ENCODE data around the gene CFC1B. TPM values are rescaled to one million over a fixed set of nuclear protein-coding genes. Genes with fewer than 3 reads are reported as not detected.
"Not testable (repeated sequence)": the region's sequence is repeated elsewhere in the genome, so short reads cannot be mapped to it uniquely, and the experiment has no call there.

The CFC1B gene
- total RNA-seq, 1 experiment from 2014 or later, result not detected

DNA sequence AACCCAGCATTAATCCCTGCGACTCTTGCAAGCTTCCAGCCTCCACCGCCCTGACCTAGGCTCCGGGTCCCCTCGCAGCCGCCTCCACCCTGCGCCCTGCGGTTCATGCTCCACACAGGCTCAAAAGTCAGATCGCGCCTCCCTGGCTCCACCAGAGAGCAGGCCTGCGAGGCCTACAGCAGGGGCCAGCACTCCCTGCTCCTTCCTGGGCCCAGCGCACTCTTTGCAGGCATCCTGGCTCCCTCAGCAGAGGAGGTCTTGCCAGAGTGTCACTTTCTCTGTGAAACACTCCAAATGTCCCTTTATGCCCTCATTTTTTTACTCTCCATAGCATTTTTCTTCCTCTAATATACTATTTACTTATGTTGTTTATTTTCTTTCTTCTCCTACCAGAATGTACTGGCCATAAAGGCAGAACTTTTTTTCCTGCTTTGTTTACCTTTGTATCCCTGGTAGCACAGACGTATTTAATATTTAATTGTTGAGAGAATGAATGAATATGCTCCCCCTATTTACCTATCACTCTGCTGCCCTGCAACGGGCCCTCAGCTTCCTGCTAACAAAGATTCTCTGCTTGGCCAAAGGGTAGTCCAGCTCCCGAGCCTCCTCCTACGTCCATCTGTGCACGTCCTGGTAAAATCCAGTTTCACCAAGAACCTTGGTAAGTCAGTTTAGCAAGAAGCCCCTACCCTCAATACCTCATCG, 9.1 kb upstream of the CFC1B start:
- intact Hi-C loops (cut with micrococcal nuclease); POLR2A ChIA-PET; ATAC-seq: not testable (repeated sequence)

DNA sequence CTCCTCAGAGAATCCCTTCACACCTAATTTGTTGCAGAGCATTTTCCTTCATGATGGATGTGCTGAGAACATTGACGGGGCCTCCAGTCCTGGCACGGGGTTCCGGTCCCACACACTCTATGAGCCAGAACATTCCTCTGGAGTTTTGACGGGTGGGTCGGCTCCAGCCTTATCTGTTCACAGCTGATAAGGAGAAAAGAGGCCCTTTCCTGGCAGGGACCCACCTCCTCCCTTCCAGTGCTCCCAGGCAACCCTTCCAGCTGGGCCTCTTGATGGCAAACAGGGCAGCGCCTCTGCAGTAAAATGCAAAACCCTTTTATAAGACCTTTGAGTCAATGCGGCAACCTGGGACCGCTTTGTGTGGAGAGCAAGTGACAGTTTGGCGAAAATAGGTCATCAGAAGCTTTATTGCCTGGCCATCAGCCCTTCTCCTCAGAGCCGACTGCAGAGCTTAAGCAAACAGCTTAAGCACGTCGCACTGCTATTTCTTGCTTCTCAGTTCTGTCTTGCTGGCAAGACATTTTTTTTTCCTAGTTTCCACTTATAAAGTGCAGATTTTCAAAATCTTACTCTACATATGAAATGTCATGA, 2.4 kb upstream of the CFC1B start:
- POLR2A ChIA-PET; ATAC-seq; H3K4me3 ChIP-seq (replicated peaks in 1 of 2; ENCODE audit: low read depth in 1 of 2, low read length in 2 of 2); H2AFZ ChIP-seq (ENCODE audit: low read depth, low read length, poor library complexity, severe bottlenecking); H3K4me2 ChIP-seq (ENCODE audit: low read length); H3K27ac ChIP-seq (ENCODE audit: low read depth, low read length); H3K4me1 ChIP-seq (ENCODE audit: control insufficient read depth in 1 of 2, insufficient read depth in 2 of 2, low read length in 2 of 2); H3K27me3 ChIP-seq (ENCODE audit: insufficient read depth, low read length); H3K9me2 ChIP-seq (ENCODE audit: insufficient read depth); RAD21 ChIA-PET (ENCODE audit: low non-redundant PET in 1 of 2, low total read pairs in 2 of 2, uncharacterized antibody in 2 of 2, unreplicated experiment in 2 of 2); H3K9me3 ChIP-seq (ENCODE audit: control insufficient read depth in 1 of 2, insufficient read depth in 1 of 2, low read depth in 1 of 2, low read length in 2 of 2); intact Hi-C loops (cut with micrococcal nuclease); BruUV-seq (replicated peaks); H3K36me3 ChIP-seq (ENCODE audit: control insufficient read depth in 1 of 2, insufficient read depth in 2 of 2, low read length in 2 of 2); DNase-seq (ENCODE audit: low read depth, low spot score); H3K79me2 ChIP-seq (ENCODE audit: insufficient read depth, low read length); CTCF ChIA-PET; H4K20me1 ChIP-seq (ENCODE audit: insufficient read depth); H3K9ac ChIP-seq (ENCODE audit: low read length): not testable (repeated sequence)

More for the DNA sequence above, 9.1 kb upstream of the CFC1B start:
- H2AFZ ChIP-seq (ENCODE audit: low read depth, low read length, poor library complexity, severe bottlenecking); H3K4me3 ChIP-seq (replicated peaks in 1 of 2; ENCODE audit: low read depth in 1 of 2, low read length in 2 of 2); BruUV-seq (replicated peaks); H3K27me3 ChIP-seq (ENCODE audit: insufficient read depth, low read length); H3K36me3 ChIP-seq (ENCODE audit: control insufficient read depth in 1 of 2, insufficient read depth in 2 of 2, low read length in 2 of 2); H3K27ac ChIP-seq (ENCODE audit: low read depth, low read length); H3K4me1 ChIP-seq (ENCODE audit: control insufficient read depth in 1 of 2, insufficient read depth in 2 of 2, low read length in 2 of 2); H4K20me1 ChIP-seq (ENCODE audit: insufficient read depth); H3K4me2 ChIP-seq (ENCODE audit: low read length); DNase-seq (ENCODE audit: low read depth, low spot score); H3K9me2 ChIP-seq (ENCODE audit: insufficient read depth); H3K79me2 ChIP-seq (ENCODE audit: insufficient read depth, low read length); RAD21 ChIA-PET (ENCODE audit: low non-redundant PET in 1 of 2, low total read pairs in 2 of 2, uncharacterized antibody in 2 of 2, unreplicated experiment in 2 of 2); CTCF ChIA-PET; H3K9ac ChIP-seq (ENCODE audit: low read length); H3K9me3 ChIP-seq (ENCODE audit: control insufficient read depth in 1 of 2, insufficient read depth in 1 of 2, low read depth in 1 of 2, low read length in 2 of 2): not testable (repeated sequence)

DNA sequence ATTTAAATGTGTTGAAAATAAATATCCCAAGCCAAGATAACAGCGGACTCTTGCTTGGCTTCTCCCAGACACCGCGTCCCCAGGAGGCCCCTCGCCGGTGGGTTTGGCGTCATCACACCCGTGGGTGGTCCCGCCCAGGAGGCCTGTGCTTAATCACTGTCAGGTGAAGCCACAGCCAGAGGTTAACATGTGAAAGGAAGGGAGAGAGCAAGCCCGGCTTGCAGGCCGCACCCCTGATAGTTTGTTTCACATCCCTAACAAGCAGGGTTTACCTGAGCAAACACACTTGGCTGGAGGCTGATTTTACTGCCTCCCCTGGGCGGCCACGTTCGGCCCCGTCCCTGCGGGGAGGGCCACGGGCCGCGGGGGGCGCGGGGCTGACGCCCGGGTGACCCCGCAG, 1.4 kb downstream of the CFC1B start:
- intact Hi-C loops (cut with micrococcal nuclease); H3K4me1 ChIP-seq (ENCODE audit: control insufficient read depth in 1 of 2, insufficient read depth in 2 of 2, low read length in 2 of 2); H3K9me3 ChIP-seq (ENCODE audit: control insufficient read depth in 1 of 2, insufficient read depth in 1 of 2, low read depth in 1 of 2, low read length in 2 of 2); H3K9me2 ChIP-seq (ENCODE audit: insufficient read depth); ATAC-seq; CTCF ChIA-PET; H3K9ac ChIP-seq (ENCODE audit: low read length); H3K4me3 ChIP-seq (replicated peaks in 1 of 2; ENCODE audit: low read depth in 1 of 2, low read length in 2 of 2); H3K36me3 ChIP-seq (ENCODE audit: control insufficient read depth in 1 of 2, insufficient read depth in 2 of 2, low read length in 2 of 2); H3K4me2 ChIP-seq (ENCODE audit: low read length); DNase-seq (ENCODE audit: low read depth, low spot score); POLR2A ChIA-PET; BruUV-seq (replicated peaks); H3K27ac ChIP-seq (ENCODE audit: low read depth, low read length); RAD21 ChIA-PET (ENCODE audit: low non-redundant PET in 1 of 2, low total read pairs in 2 of 2, uncharacterized antibody in 2 of 2, unreplicated experiment in 2 of 2); H2AFZ ChIP-seq (ENCODE audit: low read depth, low read length, poor library complexity, severe bottlenecking); H3K27me3 ChIP-seq (ENCODE audit: insufficient read depth, low read length); H4K20me1 ChIP-seq (ENCODE audit: insufficient read depth); H3K79me2 ChIP-seq (ENCODE audit: insufficient read depth, low read length): not testable (repeated sequence)

DNA sequence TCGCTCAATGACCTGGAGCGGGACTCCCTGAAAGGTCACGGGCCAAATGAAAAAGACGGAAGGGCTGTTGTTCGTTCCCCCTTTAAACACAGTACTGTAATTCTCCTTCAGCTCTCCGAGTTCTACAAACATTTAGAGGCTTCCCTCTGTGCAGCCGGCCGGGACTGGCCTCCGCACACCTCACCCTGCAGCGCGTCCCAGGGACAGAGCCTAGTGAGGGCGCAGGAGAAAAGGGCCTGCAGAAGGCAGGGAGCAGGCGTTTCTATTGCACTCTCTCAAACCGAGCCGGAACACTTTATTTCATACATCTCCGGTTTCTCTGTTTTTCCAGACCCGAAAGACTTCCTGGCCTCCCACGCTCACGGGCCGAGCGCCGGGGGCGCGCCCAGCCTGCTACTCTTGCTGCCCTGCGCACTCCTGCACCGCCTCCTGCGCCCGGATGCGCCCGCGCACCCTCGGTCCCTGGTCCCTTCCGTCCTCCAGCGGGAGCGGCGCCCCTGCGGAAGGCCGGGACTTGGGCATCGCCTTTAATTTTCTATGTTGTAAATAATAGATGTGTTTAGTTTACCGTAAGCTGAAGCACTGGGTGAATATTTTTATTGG, 6.4 kb downstream of the CFC1B start:
- H3K36me3 ChIP-seq (ENCODE audit: control insufficient read depth in 1 of 2, insufficient read depth in 2 of 2, low read length in 2 of 2); RAD21 ChIA-PET (ENCODE audit: low non-redundant PET in 1 of 2, low total read pairs in 2 of 2, uncharacterized antibody in 2 of 2, unreplicated experiment in 2 of 2); H3K4me3 ChIP-seq (replicated peaks in 1 of 2; ENCODE audit: low read depth in 1 of 2, low read length in 2 of 2); DNase-seq (ENCODE audit: low read depth, low spot score); BruUV-seq (replicated peaks); CTCF ChIA-PET; H3K9ac ChIP-seq (ENCODE audit: low read length); POLR2A ChIA-PET; H3K9me2 ChIP-seq (ENCODE audit: insufficient read depth); intact Hi-C loops (cut with micrococcal nuclease); H2AFZ ChIP-seq (ENCODE audit: low read depth, low read length, poor library complexity, severe bottlenecking); H3K4me2 ChIP-seq (ENCODE audit: low read length); H4K20me1 ChIP-seq (ENCODE audit: insufficient read depth); H3K4me1 ChIP-seq (ENCODE audit: control insufficient read depth in 1 of 2, insufficient read depth in 2 of 2, low read length in 2 of 2); ATAC-seq; H3K27ac ChIP-seq (ENCODE audit: low read depth, low read length); H3K79me2 ChIP-seq (ENCODE audit: insufficient read depth, low read length); H3K27me3 ChIP-seq (ENCODE audit: insufficient read depth, low read length); H3K9me3 ChIP-seq (ENCODE audit: control insufficient read depth in 1 of 2, insufficient read depth in 1 of 2, low read depth in 1 of 2, low read length in 2 of 2): not testable (repeated sequence)

Data from HCT116 (cell line).